ENCODE data around the gene ZNF750.

GRCh38 chr17:82791532-82791931 lies 48.3 kb downstream of the ZNF750 start:
- TF ChIP-seq ARNTL (CRISPR knock-in tag; IDR thresholded peaks at IDR 0.05; ENCODE audit: borderline replicate concordance, low read depth) (no peak), ZFP3 (CRISPR knock-in tag; IDR thresholded peaks at IDR 0.05) (no peak)
